HCT116 (cell line): ENCODE data around the gene COX11. TPM values are rescaled to one million over a fixed set of nuclear protein-coding genes. Genes with fewer than 3 reads are reported as not detected.

ENCODE experiments used
- ATAC-seq: fragments of 200-7000 bp; cut with Tn5 transposase; 2 replicates; pipeline ENCODE4 v1.9.1; 2020; ENCODE audit warnings: mild to moderate bottlenecking, moderate library complexity
- BruUV-seq: library from RNA; stranded (reverse); fragments of 400-500 nt; replicated peaks from 2 replicates; lab custom pipeline; 2021; lab: Mats Ljungman, UMichigan
- CTCF ChIA-PET: fragments of 300-600 bp; sonication (Branson Sonifier 250); formaldehyde crosslinking; loops from one replicate; lab custom pipeline; 2021; ENCODE audit warnings: antibody characterized with exemption; lab: Charles Lee
- POLR2A ChIA-PET: fragments of 300-600, 350-600 bp; sonication (Branson Sonifier 250); formaldehyde crosslinking; loops from one replicate; lab custom pipeline; 2021; ENCODE audit warnings: antibody characterized with exemption; lab: Charles Lee
- RAD21 ChIA-PET, 2 experiments: fragments of 300-600 bp; sonication (Branson Sonifier 250); formaldehyde crosslinking; loops; one replicate each; lab custom pipeline; 2023; ENCODE audit warnings: low total read pairs in 2 of 2; ENCODE audit not compliant: uncharacterized antibody in 2 of 2, unreplicated experiment in 2 of 2, low non-redundant PET in 1 of 2; lab: Charles Lee
- DNase-seq: peaks from one replicate; pipeline ENCODE4 v3.0.0-alpha.2; 2010; ENCODE audit warnings: low read depth, low spot score
- H2AFZ ChIP-seq: fragments of 200-600 bp; shearing (Covaris generic), sonication (generic); 2 replicates; pipeline ENCODE4 v1.6.1; 2017; ENCODE audit warnings: low read depth, mixed run types, mixed read lengths, antibody characterized with exemption, low read length; ENCODE audit not compliant: poor library complexity, severe bottlenecking
- H3K27ac ChIP-seq: 2 replicates; pipeline ENCODE4 v1.5.1; 2012; ENCODE audit warnings: low read depth, low read length
- H3K27me3 ChIP-seq: fragments of 200-600 bp; sonication (generic); 2 replicates; pipeline ENCODE4 v1.6.1; 2016; ENCODE audit warnings: mixed run types, low read length, mixed read lengths; ENCODE audit not compliant: insufficient read depth
- H3K36me3 ChIP-seq, 2 experiments: fragments of 200-500 bp in 1 of 2; fragments of 200-600 bp in 1 of 2; sonication (Bioruptor generic) in 1 of 2; sonication (generic) in 1 of 2; 2 replicates each; pipeline versions ENCODE4 v1.5.1 to v1.6.1; 2014 to 2016; ENCODE audit warnings: low read length in 2 of 2, inconsistent platforms in 1 of 2, mixed read lengths in 1 of 2, mixed run types in 1 of 2; ENCODE audit not compliant: insufficient read depth in 2 of 2, control insufficient read depth in 1 of 2
- H3K4me1 ChIP-seq, 2 experiments: fragments of 200-600 bp in 1 of 2; sonication (generic) in 1 of 2; 2 replicates each; pipeline versions ENCODE4 v1.5.1 to v1.6.1; 2012 to 2017; ENCODE audit warnings: low read length in 2 of 2, inconsistent platforms in 1 of 2, mild to moderate bottlenecking in 1 of 2, mixed read lengths in 1 of 2, mixed run types in 1 of 2, moderate library complexity in 1 of 2; ENCODE audit not compliant: insufficient read depth in 2 of 2, control insufficient read depth in 1 of 2
- H3K4me2 ChIP-seq: fragments of 200-600 bp; sonication (generic); 2 replicates; pipeline ENCODE4 v1.6.1; 2017; ENCODE audit warnings: mixed run types, low read length, mixed read lengths
- H3K4me3 ChIP-seq, 2 experiments: fragments of 200-600 bp in 1 of 2; sonication (generic) in 1 of 2; replicated peaks in 1 of 2; 2 replicates each; pipeline ENCODE4 v1.5.1; 2011 to 2016; ENCODE audit warnings: low read length in 2 of 2, control low read depth in 1 of 2, low read depth in 1 of 2, mild to moderate bottlenecking in 1 of 2, mixed read lengths in 1 of 2, mixed run types in 1 of 2
- H3K79me2 ChIP-seq: fragments of 200-600 bp; sonication (generic); 2 replicates; pipeline ENCODE4 v1.6.1; 2017; ENCODE audit warnings: mild to moderate bottlenecking, mixed run types, low read length, moderate library complexity, mixed read lengths; ENCODE audit not compliant: insufficient read depth
- H3K9ac ChIP-seq: fragments of 200-600 bp; sonication (generic); 2 replicates; pipeline ENCODE4 v1.6.1; 2016; ENCODE audit warnings: low read length, mixed read lengths
- H3K9me2 ChIP-seq: fragments of 200-600 bp; sonication (generic), shearing (Covaris generic); 2 replicates; pipeline ENCODE4 v1.6.1; 2017; ENCODE audit warnings: mixed run types, mild to moderate bottlenecking, moderate library complexity; ENCODE audit not compliant: insufficient read depth
- H3K9me3 ChIP-seq, 2 experiments: fragments of 200-500 bp in 1 of 2; fragments of 200-600 bp in 1 of 2; sonication (Bioruptor generic) in 1 of 2; sonication (generic) in 1 of 2; 2 replicates each; pipeline ENCODE4 v1.6.1; 2014 to 2017; ENCODE audit warnings: low read length in 2 of 2, mixed read lengths in 2 of 2, inconsistent platforms in 1 of 2, low read depth in 1 of 2, mild to moderate bottlenecking in 1 of 2, mixed run types in 1 of 2, moderate library complexity in 1 of 2; ENCODE audit not compliant: control insufficient read depth in 1 of 2, insufficient read depth in 1 of 2
- H4K20me1 ChIP-seq: fragments of 200-600 bp; sonication (generic), shearing (Covaris generic); 2 replicates; pipeline ENCODE4 v1.6.1; 2017; ENCODE audit warnings: mixed run types, mild to moderate bottlenecking, moderate library complexity; ENCODE audit not compliant: insufficient read depth
- CBX3 ChIP-seq: IDR thresholded peaks from 2 replicates; pipeline ENCODE4 v1.6.1; 2012; ENCODE audit warnings: low read depth
- CTCF ChIP-seq, 3 experiments: fragments of 200-600 bp in 1 of 3; sonication (generic) in 1 of 3; IDR thresholded peaks in 2 of 3; conservative IDR thresholded peaks in 1 of 3; 2 replicates each; pipeline ENCODE4 v1.5.1; 2012 to 2017; ENCODE audit warnings: low read depth in 2 of 3, low read length in 2 of 3, antibody characterized with exemption in 1 of 3, borderline replicate concordance in 1 of 3, control low read depth in 1 of 3, mild to moderate bottlenecking in 1 of 3, mixed read lengths in 1 of 3, mixed run types in 1 of 3, moderate library complexity in 1 of 3; ENCODE audit not compliant: insufficient read depth in 1 of 3
- EGR1 ChIP-seq: IDR thresholded peaks from 2 replicates; pipeline ENCODE4 v1.6.1; 2012; ENCODE audit warnings: low read depth
- ELF1 ChIP-seq: IDR thresholded peaks from 2 replicates; pipeline ENCODE4 v1.6.1; 2012; ENCODE audit warnings: low read depth, borderline replicate concordance
- EZH2 ChIP-seq: fragments of 200-600 bp; sonication (generic); IDR thresholded peaks from 2 replicates; pipeline ENCODE4 v1.6.1; 2017; ENCODE audit warnings: antibody characterized with exemption, mixed run types
- EZH2phosphoT487 ChIP-seq: fragments of 200-600 bp; IDR thresholded peaks from 2 replicates; pipeline ENCODE4 v1.6.1; 2018; ENCODE audit warnings: antibody characterized with exemption, borderline replicate concordance
- FOSL1 ChIP-seq: IDR thresholded peaks from 2 replicates; pipeline ENCODE4 v1.6.1; 2012; ENCODE audit warnings: low read depth
- JUND ChIP-seq: IDR thresholded peaks from 2 replicates; pipeline ENCODE4 v1.6.1; 2012
- POLR2A ChIP-seq: IDR thresholded peaks from 2 replicates; pipeline ENCODE4 v1.7.0; 2011; ENCODE audit warnings: borderline replicate concordance; ENCODE audit not compliant: insufficient read depth, insufficient read length; ENCODE audit errors: extremely low read depth
- RAD21 ChIP-seq: IDR thresholded peaks from 2 replicates; pipeline ENCODE4 v1.6.1; 2012; ENCODE audit warnings: low read depth, mild to moderate bottlenecking
- SRF ChIP-seq: IDR thresholded peaks from 2 replicates; pipeline ENCODE4 v1.6.1; 2012; ENCODE audit warnings: low read depth
- TCF7L2 ChIP-seq: IDR thresholded peaks from 2 replicates; pipeline ENCODE4 v1.7.0; 2011; ENCODE audit warnings: borderline replicate concordance, inconsistent platforms; ENCODE audit not compliant: insufficient read depth, insufficient read length; ENCODE audit errors: extremely low read depth
- ZFX ChIP-seq: fragments of 450-650 bp; IDR thresholded peaks from 2 replicates; pipeline ENCODE4 v1.6.1; 2017
- ZNF274 ChIP-seq: fragments of 200-500 bp; sonication (Bioruptor generic); IDR thresholded peaks from 2 replicates; pipeline ENCODE4 v1.6.1; 2014; ENCODE audit warnings: mild to moderate bottlenecking, low read depth, low read length, inconsistent platforms
- intact Hi-C: fragments of 100-400 bp; cut with micrococcal nuclease; formaldehyde crosslinking; loops from 2 replicates; pipeline ENCODE4 v1.10.0; 2022
- total RNA-seq: library from RNA; stranded (reverse); gene quantifications from one replicate; pipeline ENCODE4 v1.2.1, GENCODE V29; 2021; ENCODE audit not compliant: unreplicated experiment
- TF ChIP-seq, protein P1 (sequence below): IDR thresholded peaks from 2 replicates; pipeline ENCODE4 v1.6.1; 2012
- TF ChIP-seq, protein P2 (sequence below): IDR thresholded peaks from 2 replicates; pipeline ENCODE4 v1.6.1; 2012; ENCODE audit warnings: low read depth

The COX11 gene
- total RNA-seq, 1 experiment from 2014 or later, result 62.9 TPM

GRCh38 chr17:54933921-54934320, 34.5 kb downstream of the COX11 start (continued):
- TF ChIP-seq CTCF (IDR thresholded peaks at IDR 0.05 in 2 of 3, conservative IDR thresholded peaks at IDR 0.05 in 1 of 3; ENCODE audit: borderline replicate concordance in 1 of 3, insufficient read depth in 1 of 3, low read depth in 2 of 3, low read length in 2 of 3) (no peak), EZH2phosphoT487 (no peak), CBX3 (no peak), EGR1 (no peak), RAD21 (no peak), JUND (no peak)
- TF ChIP-seq, protein P1, sequence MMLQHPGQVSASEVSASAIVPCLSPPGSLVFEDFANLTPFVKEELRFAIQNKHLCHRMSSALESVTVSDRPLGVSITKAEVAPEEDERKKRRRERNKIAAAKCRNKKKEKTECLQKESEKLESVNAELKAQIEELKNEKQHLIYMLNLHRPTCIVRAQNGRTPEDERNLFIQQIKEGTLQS, result no peak

GRCh38 chr17:54932711-54933110, 35.7 kb downstream of the COX11 start:
- Histone ChIP-seq H3K4me2 (no peak overlapping the region), H4K20me1 (no peaks in the 10 kb centered on the region), H3K27me3 (no peaks in the 10 kb centered on the region), H3K27ac (no peak overlapping the region), H3K9me2 (no peaks in the 10 kb centered on the region), H3K36me3 (peaks cover 30 to 59% of the 10 kb centered on the region in 2 experiments), H3K4me1 (no peaks in the 10 kb centered on the region), H3K9me3 (no peaks in the 10 kb centered on the region), H3K79me2 (no peaks in the 10 kb centered on the region), H2AFZ (no peak overlapping the region), H3K4me3 (no peak overlapping the region), H3K9ac (no peak overlapping the region)
- POLR2A ChIA-PET, result no interaction called here
- CTCF ChIA-PET, result no interaction called here
- ATAC-seq (no peak), DNase-seq (no peak)
- RAD21 ChIA-PET, result no interaction called here
- no TSS peak for BruUV-seq
- intact Hi-C loops, result no loop called here
- TF ChIP-seq CTCF (IDR thresholded peaks at IDR 0.05 in 2 of 3, conservative IDR thresholded peaks at IDR 0.05 in 1 of 3; ENCODE audit: borderline replicate concordance in 1 of 3, insufficient read depth in 1 of 3, low read depth in 2 of 3, low read length in 2 of 3) (no peak), ELF1 (no peak), ZNF274 (no peak), EZH2phosphoT487 (no peak), TCF7L2 (no peak), EZH2 (no peak), ZFX (no peak), EGR1 (no peak), POLR2A (no peak), FOSL1 (no peak), SRF (no peak)
- TF ChIP-seq, protein P2, sequence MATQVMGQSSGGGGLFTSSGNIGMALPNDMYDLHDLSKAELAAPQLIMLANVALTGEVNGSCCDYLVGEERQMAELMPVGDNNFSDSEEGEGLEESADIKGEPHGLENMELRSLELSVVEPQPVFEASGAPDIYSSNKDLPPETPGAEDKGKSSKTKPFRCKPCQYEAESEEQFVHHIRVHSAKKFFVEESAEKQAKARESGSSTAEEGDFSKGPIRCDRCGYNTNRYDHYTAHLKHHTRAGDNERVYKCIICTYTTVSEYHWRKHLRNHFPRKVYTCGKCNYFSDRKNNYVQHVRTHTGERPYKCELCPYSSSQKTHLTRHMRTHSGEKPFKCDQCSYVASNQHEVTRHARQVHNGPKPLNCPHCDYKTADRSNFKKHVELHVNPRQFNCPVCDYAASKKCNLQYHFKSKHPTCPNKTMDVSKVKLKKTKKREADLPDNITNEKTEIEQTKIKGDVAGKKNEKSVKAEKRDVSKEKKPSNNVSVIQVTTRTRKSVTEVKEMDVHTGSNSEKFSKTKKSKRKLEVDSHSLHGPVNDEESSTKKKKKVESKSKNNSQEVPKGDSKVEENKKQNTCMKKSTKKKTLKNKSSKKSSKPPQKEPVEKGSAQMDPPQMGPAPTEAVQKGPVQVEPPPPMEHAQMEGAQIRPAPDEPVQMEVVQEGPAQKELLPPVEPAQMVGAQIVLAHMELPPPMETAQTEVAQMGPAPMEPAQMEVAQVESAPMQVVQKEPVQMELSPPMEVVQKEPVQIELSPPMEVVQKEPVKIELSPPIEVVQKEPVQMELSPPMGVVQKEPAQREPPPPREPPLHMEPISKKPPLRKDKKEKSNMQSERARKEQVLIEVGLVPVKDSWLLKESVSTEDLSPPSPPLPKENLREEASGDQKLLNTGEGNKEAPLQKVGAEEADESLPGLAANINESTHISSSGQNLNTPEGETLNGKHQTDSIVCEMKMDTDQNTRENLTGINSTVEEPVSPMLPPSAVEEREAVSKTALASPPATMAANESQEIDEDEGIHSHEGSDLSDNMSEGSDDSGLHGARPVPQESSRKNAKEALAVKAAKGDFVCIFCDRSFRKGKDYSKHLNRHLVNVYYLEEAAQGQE, result no peak
